Smooth muscle cell (in vitro differentiated cells): ENCODE results near the gene PPDPF. TPM values are rescaled to one million over a fixed set of nuclear protein-coding genes. Genes with fewer than 3 reads are reported as not detected.
A peak's percentile ranks its signal among the peaks of the same experiment; 100 is the strongest.

Source experiments
- DNase-seq: peaks from one replicate; lab custom pipeline; 2025; ENCODE audit not compliant: unreplicated experiment; lab: John Stamatoyannopoulos, UW
- H2AFZ ChIP-seq: fragments of 200-600 bp; sonication (generic); 2 replicates; pipeline ENCODE4 v1.6.0; 2016; ENCODE audit warnings: antibody characterized with exemption, low read depth, mild to moderate bottlenecking
- H3F3A ChIP-seq: fragments of 200-600 bp; sonication (generic); 2 replicates; pipeline ENCODE4 v1.6.0; 2017; ENCODE audit warnings: antibody characterized with exemption, low read depth
- H3K27ac ChIP-seq: fragments of 200-600 bp; sonication (generic); 2 replicates; pipeline ENCODE4 v1.5.1; 2016; ENCODE audit warnings: low read depth, mild to moderate bottlenecking
- H3K27me3 ChIP-seq: fragments of 200-600 bp; sonication (generic); 2 replicates; pipeline ENCODE4 v1.6.1; 2016; ENCODE audit warnings: low read depth, mild to moderate bottlenecking
- H3K36me3 ChIP-seq: fragments of 200-600 bp; sonication (generic); 2 replicates; pipeline ENCODE4 v1.5.1; 2016; ENCODE audit warnings: low read depth
- H3K4me1 ChIP-seq: fragments of 200-600 bp; sonication (generic); 2 replicates; pipeline ENCODE4 v1.5.1; 2016; ENCODE audit warnings: low read depth
- H3K4me2 ChIP-seq: fragments of 200-600 bp; sonication (generic); 2 replicates; pipeline ENCODE4 v1.6.0; 2016; ENCODE audit warnings: mild to moderate bottlenecking
- H3K4me3 ChIP-seq: fragments of 200-600 bp; sonication (generic); 2 replicates; pipeline ENCODE4 v1.5.1; 2016; ENCODE audit warnings: mild to moderate bottlenecking
- H3K79me2 ChIP-seq: fragments of 200-600 bp; sonication (generic); 2 replicates; pipeline ENCODE4 v1.6.0; 2016; ENCODE audit warnings: low read depth, mild to moderate bottlenecking
- H3K9ac ChIP-seq: fragments of 200-600 bp; sonication (generic); 2 replicates; pipeline ENCODE4 v1.6.0; 2016; ENCODE audit warnings: low read depth
- H3K9me3 ChIP-seq: fragments of 200-600 bp; sonication (generic); replicated peaks from 2 replicates; pipeline ENCODE4 v1.5.1; 2016; ENCODE audit warnings: low read depth
- H4K20me1 ChIP-seq: fragments of 200-600 bp; sonication (generic); 2 replicates; pipeline ENCODE4 v1.6.0; 2016; ENCODE audit warnings: low read depth
- WGBS: methylation state at CpG from one replicate; pipeline ENCODE4 v1.1.7; 2016; ENCODE audit warnings: low lambda C conversion rate; 5-methylcytosine and 5-hydroxymethylcytosine counted together
- polyA plus RNA-seq: library from polyadenylated mRNA; unstranded; fragments of >200 nt; fragmentation: Nextera tagmentation; extraction: Ambion mirVana; gene quantifications from 2 replicates; pipeline ENCODE4 v1.2.1, GENCODE V29; 2016
- total RNA-seq: library from RNA; depleted of rRNA; stranded (reverse); fragments of >200 nt; gene quantifications from 2 replicates; pipeline ENCODE4 v1.2.3, GENCODE V29; 2014
- TF ChIP-seq, protein P1 (sequence below): fragments of 200-600 bp; sonication (generic); IDR thresholded peaks from 2 replicates; pipeline ENCODE4 v1.5.1; 2017; ENCODE audit warnings: borderline replicate concordance, mild to moderate bottlenecking, antibody characterized with exemption; ENCODE audit not compliant: insufficient read depth, poor library complexity, severe bottlenecking

PPDPF gene
- total and polyA plus RNA-seq, 2 experiments from 2014 or later, result 118 to 365 TPM

DNA sequence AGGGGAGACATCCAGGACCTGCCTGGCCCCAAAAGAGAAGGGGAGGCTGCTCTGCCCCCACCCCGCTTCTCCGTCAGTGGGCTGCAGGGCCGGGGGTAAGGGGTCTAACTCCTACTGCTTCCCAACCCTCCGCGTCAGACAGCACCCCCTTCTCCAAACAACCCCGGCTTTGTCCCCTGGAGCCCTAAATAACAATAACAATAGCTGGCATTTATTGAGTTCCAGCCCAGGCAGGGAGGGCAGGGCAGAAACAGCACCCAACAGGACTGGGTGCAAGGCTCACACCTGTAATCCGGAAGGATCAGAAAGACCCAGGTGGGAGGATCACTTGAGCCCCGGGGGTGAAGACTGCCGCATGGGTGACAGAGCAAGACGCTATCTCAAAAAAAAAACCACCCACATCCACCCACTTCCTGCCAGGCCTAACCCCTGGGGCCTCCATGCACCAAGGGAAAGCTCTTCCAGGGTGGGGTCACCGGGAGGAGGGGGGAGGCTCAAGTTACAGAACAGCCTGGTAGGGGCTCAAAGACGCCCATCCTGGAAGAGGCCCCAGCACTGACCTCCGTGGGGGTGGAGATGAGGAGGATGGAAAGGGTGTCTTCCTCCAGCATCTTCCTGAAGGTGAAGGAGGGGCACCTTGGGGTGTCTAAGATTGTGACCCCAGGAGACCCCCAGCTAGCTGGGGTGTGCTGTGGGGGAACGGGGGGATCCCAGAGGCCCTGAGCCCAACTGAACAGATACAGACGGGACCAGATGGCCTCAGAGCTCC, 32.1 kb downstream of the PPDPF start:
- Histone ChIP-seq H3K27me3 (no peaks in the 10 kb centered on the region), H3K4me1 (peaks cover 8% of the 10 kb centered on the region), H4K20me1 (no peaks in the 10 kb centered on the region), H3K4me2 (no peak overlapping the region), H3K27ac (no peak overlapping the region), H2AFZ (no peak overlapping the region), H3F3A (peaks cover 18% of the 10 kb centered on the region), H3K9me3 (no peaks in the 10 kb centered on the region), H3K4me3 (no peak overlapping the region), H3K79me2 (no peaks in the 10 kb centered on the region), H3K9ac (no peak overlapping the region), H3K36me3 (no peaks in the 10 kb centered on the region)
- TF ChIP-seq, protein P1, sequence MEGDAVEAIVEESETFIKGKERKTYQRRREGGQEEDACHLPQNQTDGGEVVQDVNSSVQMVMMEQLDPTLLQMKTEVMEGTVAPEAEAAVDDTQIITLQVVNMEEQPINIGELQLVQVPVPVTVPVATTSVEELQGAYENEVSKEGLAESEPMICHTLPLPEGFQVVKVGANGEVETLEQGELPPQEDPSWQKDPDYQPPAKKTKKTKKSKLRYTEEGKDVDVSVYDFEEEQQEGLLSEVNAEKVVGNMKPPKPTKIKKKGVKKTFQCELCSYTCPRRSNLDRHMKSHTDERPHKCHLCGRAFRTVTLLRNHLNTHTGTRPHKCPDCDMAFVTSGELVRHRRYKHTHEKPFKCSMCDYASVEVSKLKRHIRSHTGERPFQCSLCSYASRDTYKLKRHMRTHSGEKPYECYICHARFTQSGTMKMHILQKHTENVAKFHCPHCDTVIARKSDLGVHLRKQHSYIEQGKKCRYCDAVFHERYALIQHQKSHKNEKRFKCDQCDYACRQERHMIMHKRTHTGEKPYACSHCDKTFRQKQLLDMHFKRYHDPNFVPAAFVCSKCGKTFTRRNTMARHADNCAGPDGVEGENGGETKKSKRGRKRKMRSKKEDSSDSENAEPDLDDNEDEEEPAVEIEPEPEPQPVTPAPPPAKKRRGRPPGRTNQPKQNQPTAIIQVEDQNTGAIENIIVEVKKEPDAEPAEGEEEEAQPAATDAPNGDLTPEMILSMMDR, result no peak
- no peak for DNase-seq
- WGBS, result 42% methylated on average over 15 of the region's 15 CpGs

DNA sequence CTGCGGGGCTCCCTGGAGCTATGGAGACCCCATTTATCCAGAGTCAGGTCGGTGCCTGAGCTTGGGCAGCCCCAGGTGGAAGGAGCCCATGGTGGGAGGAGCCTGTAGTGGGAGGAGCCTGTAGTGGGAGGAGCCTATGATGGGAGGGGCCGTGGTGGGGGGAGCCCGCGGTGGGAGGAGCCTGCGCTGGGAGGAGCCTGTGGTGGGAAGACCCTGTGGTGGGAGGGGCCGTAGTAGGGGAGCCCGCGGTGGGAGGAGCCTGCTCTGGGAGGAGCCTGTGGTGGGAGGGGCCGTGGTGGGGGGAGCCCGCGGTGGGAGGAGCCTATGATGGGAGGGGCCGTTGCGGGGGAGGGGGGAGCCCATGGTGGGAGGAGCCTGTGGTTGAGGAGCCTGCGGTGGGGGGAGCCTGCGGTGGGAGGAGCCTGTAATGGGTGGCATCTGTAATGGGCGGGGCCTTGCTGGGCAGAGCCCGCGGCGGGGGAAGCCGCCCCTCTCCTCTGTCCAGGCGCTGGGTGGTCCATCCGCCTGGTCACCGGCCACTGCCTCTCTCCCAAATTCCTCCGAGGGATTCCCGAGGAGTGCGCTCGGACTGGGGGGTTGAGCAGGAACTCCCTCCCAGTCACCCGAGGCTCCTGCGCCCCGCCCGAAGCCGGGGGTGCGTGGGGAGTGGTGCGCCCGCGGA, 32.8 kb downstream of the PPDPF start:
- Histone ChIP-seq H3K9me3 (no peaks in the 10 kb centered on the region), H3F3A (peaks cover 18% of the 10 kb centered on the region), H3K4me1 (peaks cover 8% of the 10 kb centered on the region), H3K27me3 (no peaks in the 10 kb centered on the region), H3K9ac (peak overlapping the region; percentile 93), H3K27ac (peak overlapping the region; percentile 67), H3K4me2 (peak overlapping the region; percentile 100), H2AFZ (peak overlapping the region; percentile 84), H3K4me3 (peak overlapping the region; percentile 87), H3K36me3 (no peaks in the 10 kb centered on the region), H3K79me2 (no peaks in the 10 kb centered on the region), H4K20me1 (no peaks in the 10 kb centered on the region)
- 2% methylated on average over 22 of the region's 37 CpGs for WGBS
- TF ChIP-seq, protein P1, result no peak
- DNase-seq, result peak; percentile 90

DNA sequence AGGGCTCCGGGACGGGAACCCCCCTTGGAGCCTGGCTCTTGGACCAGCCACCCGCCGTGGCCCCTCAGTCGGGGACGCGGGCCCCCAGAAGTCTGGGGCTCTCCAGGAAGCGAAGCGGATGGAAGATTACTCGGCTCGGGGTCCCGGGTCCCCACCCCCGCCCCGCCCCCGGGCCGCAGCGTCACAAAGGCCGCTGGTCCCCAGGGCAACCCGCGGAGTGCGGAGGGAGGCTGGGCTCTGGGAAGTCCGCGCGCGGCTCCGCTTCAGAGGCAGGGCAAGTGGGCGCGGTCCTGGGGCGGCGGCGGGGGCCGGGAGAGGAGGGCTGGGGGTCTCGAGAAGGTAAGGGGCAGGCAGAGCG, 33.3 kb downstream of the PPDPF start, which contains the start of gene FNDC11:
TSS of gene FNDC11 (plus strand) at position 227 of the 358 bp plus-strand sequence. CDS start 1,505 bp downstream, outside the sequence.
- H3K27ac ChIP-seq, result peak within 1 kb of the TSS; percentile 67
- H3K36me3 ChIP-seq, result no peaks in the 10 kb centered on the region
- peak within 1 kb of the TSS; percentile 84 for H2AFZ ChIP-seq
- H3K9me3 ChIP-seq, result no peaks in the 10 kb centered on the region
- DNase-seq, result peak; percentile 65
- H3K9ac ChIP-seq, result peak within 1 kb of the TSS; percentile 93
- H3K4me3 ChIP-seq, result peak within 1 kb of the TSS; percentile 87
- peaks cover 18% of the 10 kb centered on the region for H3F3A ChIP-seq
- H3K79me2 ChIP-seq, result no peaks in the 10 kb centered on the region
- H4K20me1 ChIP-seq, result no peaks in the 10 kb centered on the region
- TF ChIP-seq, protein P1, result no peak
- H3K4me1 ChIP-seq, result peaks cover 8% of the 10 kb centered on the region
- peak within 1 kb of the TSS; percentile 100 for H3K4me2 ChIP-seq
- H3K27me3 ChIP-seq, result no peaks in the 10 kb centered on the region
- WGBS, result 2% methylated on average over 9 of the region's 34 CpGs
